Choroid plexus epithelial cell (primary cell): ENCODE data around the gene TMEM184A.

Experiments used
- DNase-seq: peaks from one replicate; pipeline ENCODE4 v3.0.0-alpha.2; 2010; ENCODE audit warnings: low read depth
- H3K4me3 ChIP-seq: 2 replicates; pipeline ENCODE4 v1.5.1; 2011; ENCODE audit warnings: low read depth, mild to moderate bottlenecking, control low read depth, low read length, moderate library complexity
- CTCF ChIP-seq: conservative IDR thresholded peaks from 2 replicates; pipeline ENCODE4 v1.5.1; 2011; ENCODE audit warnings: low read depth, mild to moderate bottlenecking, control low read depth, inconsistent platforms, low read length, moderate library complexity

Gene TMEM184A

GRCh38 chr7:1576521-1577253 lies 20.7 kb upstream of the TMEM184A start:
- no peak for DNase-seq
- no peak overlapping the region for H3K4me3 ChIP-seq
- TF ChIP-seq CTCF: no peak

- DNase-seq: no peak
- no peak overlapping the region for H3K4me3 ChIP-seq
- TF ChIP-seq CTCF: no peak
Measured at GRCh38 chr7:1575809-1576208, 19.8 kb upstream of the TMEM184A start.

GRCh38 chr7:1572111-1572822 lies 16.3 kb upstream of the TMEM184A start:
- no peak overlapping the region for H3K4me3 ChIP-seq
- DNase-seq: no peak
- no peak for TF ChIP-seq CTCF

GRCh38 chr7:1569833-1570632 lies 14.0 kb upstream of the TMEM184A start, which contains the start of gene PSMG3:
Gene PSMG3, minus strand, starts transcription at chr7:1570032. Its CDS starts 693 bp downstream, at chr7:1569339.
- peak within 1 kb of the TSS; percentile 93 for H3K4me3 ChIP-seq
- peak; percentile 93 for DNase-seq
- TF ChIP-seq CTCF: peak; percentile 44

GRCh38 chr7:1569440-1569832 lies 13.4 kb upstream of the TMEM184A start:
- peak overlapping the region; percentile 93 for H3K4me3 ChIP-seq
- DNase-seq: no peak
- no peak for TF ChIP-seq CTCF

GRCh38 chr7:1569016-1569415 lies 13.0 kb upstream of the TMEM184A start:
- H3K4me3 ChIP-seq: peak overlapping the region; percentile 93
- peak; percentile 51 for DNase-seq
- no peak for TF ChIP-seq CTCF
